Glutamatergic neuron (in vitro differentiated cells): ENCODE data around the gene ZNF19. TPM values are rescaled to one million over a fixed set of nuclear protein-coding genes. Genes with fewer than 3 reads are reported as not detected.

Experiments
- DNase-seq: peaks from one replicate; pipeline ENCODE4 v3.0.0; 2022
- H3K27ac Mint-ChIP-seq: one replicate; pipeline ENCODE4 v1.8.0; 2020; ENCODE audit warnings: mild to moderate bottlenecking, mixed read lengths, inconsistent platforms; ENCODE audit not compliant: unreplicated experiment
- H3K27me3 Mint-ChIP-seq: one replicate; pipeline ENCODE4 v1.8.0; 2020; ENCODE audit warnings: mild to moderate bottlenecking, moderate library complexity, mixed read lengths, inconsistent platforms; ENCODE audit not compliant: unreplicated experiment
- H3K36me3 Mint-ChIP-seq: one replicate; pipeline ENCODE4 v1.8.0; 2020; ENCODE audit warnings: mild to moderate bottlenecking, mixed read lengths, inconsistent platforms; ENCODE audit not compliant: unreplicated experiment
- H3K4me1 Mint-ChIP-seq: one replicate; pipeline ENCODE4 v1.8.0; 2020; ENCODE audit warnings: mild to moderate bottlenecking, low read depth, mixed read lengths, inconsistent platforms; ENCODE audit not compliant: unreplicated experiment
- H3K4me3 Mint-ChIP-seq: one replicate; pipeline ENCODE4 v1.8.0; 2020; ENCODE audit warnings: mild to moderate bottlenecking, mixed read lengths, inconsistent platforms; ENCODE audit not compliant: unreplicated experiment
- H3K9me3 Mint-ChIP-seq: one replicate; pipeline ENCODE4 v1.8.0; 2020; ENCODE audit warnings: mild to moderate bottlenecking, moderate library complexity, mixed read lengths, inconsistent platforms; ENCODE audit not compliant: unreplicated experiment
- CTCF ChIP-seq: fragments of 200-600 bp; sonication (generic); IDR thresholded peaks from one replicate; pipeline ENCODE4 v1.5.0; 2021; ENCODE audit not compliant: partially characterized antibody, unreplicated experiment
- total RNA-seq: library from RNA; stranded (reverse); fragmentation: NEBNext Ultra II Directional; extraction: Animal tissue kit (Norgen Biotek cat#: 25700); gene quantifications from one replicate; pipeline ENCODE4 v1.2.1, GENCODE V29; 2021; ENCODE audit not compliant: unreplicated experiment

ZNF19 gene
- total RNA-seq, 1 donor from 2014 or later, result 9.3 TPM

DNA sequence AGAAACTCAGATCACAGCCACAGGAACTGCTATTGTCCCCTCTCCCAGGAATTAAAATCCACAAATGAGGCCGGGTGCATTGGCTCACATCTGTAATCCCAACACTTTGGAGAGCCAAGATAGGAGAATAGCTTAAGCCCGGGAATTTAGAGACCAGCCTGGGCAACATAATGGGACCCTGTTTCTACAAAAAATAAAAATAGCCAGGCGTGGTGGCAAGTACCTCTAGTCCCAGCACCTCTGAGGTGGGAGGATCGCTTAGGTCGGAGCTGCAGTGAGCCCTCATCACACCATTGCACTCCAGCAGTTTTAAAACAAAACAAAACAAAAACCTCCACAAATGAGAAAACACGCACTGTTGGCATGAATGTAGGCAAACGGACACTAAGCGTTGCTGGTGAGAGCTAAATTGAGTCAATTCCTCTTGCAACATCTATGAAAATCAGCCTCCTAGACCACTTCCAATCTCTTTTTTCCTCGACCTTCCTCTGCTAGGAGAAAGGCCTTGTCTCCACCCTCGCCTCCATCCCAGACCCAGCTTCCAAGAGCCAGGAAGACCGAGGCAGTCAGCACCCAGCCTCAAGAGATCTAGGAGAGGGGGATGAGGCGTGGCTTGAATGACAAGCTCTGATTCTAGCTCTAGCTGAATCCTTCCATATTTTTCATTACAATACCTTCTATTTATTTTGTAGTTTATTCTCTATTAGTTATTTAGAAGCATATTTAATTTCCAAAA, 62.1 kb downstream of the ZNF19 start:
- peak; percentile 3 for DNase-seq
- no peak overlapping the region for H3K27ac Mint-ChIP-seq
- peaks cover 27% of the 10 kb centered on the region for H3K27me3 Mint-ChIP-seq
- peaks cover 16% of the 10 kb centered on the region for H3K9me3 Mint-ChIP-seq
- peaks cover 2% of the 10 kb centered on the region for H3K4me1 Mint-ChIP-seq
- H3K4me3 Mint-ChIP-seq, result peak overlapping the region; percentile 81
- H3K36me3 Mint-ChIP-seq, result no peaks in the 10 kb centered on the region
- no peak for TF ChIP-seq CTCF

DNA sequence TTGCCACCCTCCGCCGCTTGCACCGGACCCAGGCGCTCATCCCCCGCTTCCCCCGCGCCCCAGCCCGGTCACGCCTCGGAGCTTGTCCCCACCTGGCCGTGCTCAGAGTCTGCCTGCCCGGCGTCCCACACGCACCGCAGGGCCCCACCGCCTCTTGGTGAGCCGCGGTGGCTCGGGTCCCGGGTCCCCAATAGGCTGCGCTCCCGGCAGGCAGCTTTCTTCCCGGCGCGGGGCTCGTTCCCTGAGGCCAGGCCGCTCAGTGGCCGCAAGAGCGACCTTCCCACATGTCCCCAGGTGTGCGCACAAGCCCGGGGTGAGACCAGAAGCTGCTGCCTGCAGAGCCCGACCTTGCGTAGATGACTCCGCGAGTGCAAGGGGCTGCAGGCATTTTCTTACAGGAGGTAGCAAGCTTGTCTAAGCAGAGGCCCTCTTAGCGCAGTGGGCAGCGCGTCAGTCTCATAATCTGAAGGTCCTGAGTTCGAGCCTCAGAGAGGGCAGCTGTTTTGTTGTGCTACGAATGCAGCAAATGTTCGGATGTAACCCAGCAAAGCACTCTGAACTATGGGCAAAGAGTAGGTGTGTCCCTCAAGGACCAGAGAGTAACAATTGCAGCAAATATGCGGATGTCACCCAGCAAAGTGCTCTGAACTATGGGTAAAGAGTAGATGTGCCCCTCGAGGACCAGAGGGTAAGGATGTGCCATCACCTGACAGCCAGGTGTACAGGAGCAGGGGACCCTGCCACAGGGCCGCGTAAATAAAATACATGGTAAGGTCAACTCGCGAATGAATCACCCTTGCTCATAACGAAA, 62.9 kb downstream of the ZNF19 start:
- Mint-ChIP-seq H3K4me3 (peak overlapping the region; percentile 81), H3K4me1 (peaks cover 2% of the 10 kb centered on the region), H3K36me3 (no peaks in the 10 kb centered on the region), H3K27me3 (peaks cover 27% of the 10 kb centered on the region), H3K27ac (peak overlapping the region; percentile 82), H3K9me3 (peaks cover 16% of the 10 kb centered on the region)
- peak; percentile 76 for DNase-seq
- no peak for TF ChIP-seq CTCF

DNA sequence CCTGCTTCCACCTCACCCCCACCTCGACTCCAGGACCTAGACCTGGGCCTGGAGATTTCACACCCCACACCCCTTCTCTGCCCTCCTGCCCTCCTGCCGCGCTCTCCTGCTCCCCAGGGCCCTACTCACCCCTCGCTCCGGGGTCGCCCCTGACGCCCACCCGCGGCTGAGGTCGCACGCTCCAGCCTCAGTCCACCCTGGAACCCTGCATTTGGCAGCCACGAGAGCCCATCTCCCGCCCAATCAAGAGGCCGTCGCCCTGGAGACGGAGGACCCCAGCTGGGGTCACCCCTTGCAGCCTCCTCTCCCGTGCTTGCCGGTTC, 63.4 kb downstream of the ZNF19 start:
- Mint-ChIP-seq H3K4me3 (peak overlapping the region; percentile 81), H3K4me1 (peaks cover 2% of the 10 kb centered on the region), H3K27ac (no peak overlapping the region), H3K36me3 (no peaks in the 10 kb centered on the region), H3K9me3 (peaks cover 16% of the 10 kb centered on the region), H3K27me3 (peaks cover 27% of the 10 kb centered on the region)
- no peak for DNase-seq
- no peak for TF ChIP-seq CTCF

DNA sequence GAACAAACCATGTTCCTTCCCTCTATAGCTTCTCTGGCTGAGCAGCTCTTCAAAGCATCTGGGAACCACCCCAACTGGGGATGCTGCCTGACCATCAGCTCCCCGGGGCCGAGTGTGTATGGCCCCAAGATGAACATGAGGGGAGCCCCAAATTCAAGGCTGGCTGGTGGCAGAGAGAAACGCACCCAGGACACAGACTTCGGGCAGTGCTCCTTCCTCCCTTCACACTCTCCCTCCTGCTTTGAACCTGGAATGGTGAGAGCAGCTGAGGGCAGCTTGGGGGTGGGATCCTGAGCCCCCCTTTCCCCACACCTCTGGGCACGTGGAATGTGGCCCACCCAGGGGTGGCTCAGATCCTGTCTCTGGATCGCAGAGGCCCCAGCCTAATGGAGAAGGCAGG, 64.5 kb downstream of the ZNF19 start:
- Mint-ChIP-seq H3K4me3 (no peak overlapping the region), H3K4me1 (peaks cover 2% of the 10 kb centered on the region), H3K27ac (no peak overlapping the region), H3K27me3 (peaks cover 25% of the 10 kb centered on the region), H3K9me3 (peaks cover 16% of the 10 kb centered on the region), H3K36me3 (no peaks in the 10 kb centered on the region)
- no peak for DNase-seq
- TF ChIP-seq CTCF, result no peak

DNA sequence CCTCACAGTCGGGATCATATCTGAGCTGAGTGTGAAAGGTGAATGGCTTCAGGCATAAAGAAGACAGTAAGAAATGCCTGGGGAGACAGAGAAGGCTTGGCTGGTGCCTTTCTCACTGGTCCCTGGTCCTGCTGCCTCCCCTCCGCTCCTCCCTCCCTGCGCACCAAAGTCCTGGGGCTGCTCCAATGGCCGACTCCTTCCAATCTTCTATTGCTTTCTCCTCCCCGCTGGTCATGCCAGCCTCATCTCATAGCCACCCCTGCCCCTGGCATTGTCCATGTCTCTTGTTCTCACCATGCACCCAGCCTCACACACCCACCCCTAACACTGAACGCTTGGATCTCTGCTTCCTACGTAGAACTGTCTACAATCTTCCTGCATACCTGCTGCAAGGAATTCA, 65.3 kb downstream of the ZNF19 start:
- H3K4me3 Mint-ChIP-seq, result no peak overlapping the region
- TF ChIP-seq CTCF, result no peak

More for the DNA sequence above, 65.3 kb downstream of the ZNF19 start:
- Mint-ChIP-seq H3K27ac (no peak overlapping the region), H3K27me3 (peaks cover 25% of the 10 kb centered on the region), H3K4me1 (peaks cover 2% of the 10 kb centered on the region), H3K36me3 (no peaks in the 10 kb centered on the region), H3K9me3 (peaks cover 16% of the 10 kb centered on the region)
- DNase-seq, result no peak
